ENCODE measurements around the gene LSP1. TPM values are rescaled to one million over a fixed set of nuclear protein-coding genes. Genes with fewer than 3 reads are reported as not detected.
A peak's percentile ranks its signal among the peaks of the same experiment; 100 is the strongest.

Gene LSP1
- total and polyA plus RNA-seq, 2 of the 13 experiments (the other 11 are each of a cell fraction or from before 2014, with no cell fraction given): 0.59 to 1.00 TPM

DNA sequence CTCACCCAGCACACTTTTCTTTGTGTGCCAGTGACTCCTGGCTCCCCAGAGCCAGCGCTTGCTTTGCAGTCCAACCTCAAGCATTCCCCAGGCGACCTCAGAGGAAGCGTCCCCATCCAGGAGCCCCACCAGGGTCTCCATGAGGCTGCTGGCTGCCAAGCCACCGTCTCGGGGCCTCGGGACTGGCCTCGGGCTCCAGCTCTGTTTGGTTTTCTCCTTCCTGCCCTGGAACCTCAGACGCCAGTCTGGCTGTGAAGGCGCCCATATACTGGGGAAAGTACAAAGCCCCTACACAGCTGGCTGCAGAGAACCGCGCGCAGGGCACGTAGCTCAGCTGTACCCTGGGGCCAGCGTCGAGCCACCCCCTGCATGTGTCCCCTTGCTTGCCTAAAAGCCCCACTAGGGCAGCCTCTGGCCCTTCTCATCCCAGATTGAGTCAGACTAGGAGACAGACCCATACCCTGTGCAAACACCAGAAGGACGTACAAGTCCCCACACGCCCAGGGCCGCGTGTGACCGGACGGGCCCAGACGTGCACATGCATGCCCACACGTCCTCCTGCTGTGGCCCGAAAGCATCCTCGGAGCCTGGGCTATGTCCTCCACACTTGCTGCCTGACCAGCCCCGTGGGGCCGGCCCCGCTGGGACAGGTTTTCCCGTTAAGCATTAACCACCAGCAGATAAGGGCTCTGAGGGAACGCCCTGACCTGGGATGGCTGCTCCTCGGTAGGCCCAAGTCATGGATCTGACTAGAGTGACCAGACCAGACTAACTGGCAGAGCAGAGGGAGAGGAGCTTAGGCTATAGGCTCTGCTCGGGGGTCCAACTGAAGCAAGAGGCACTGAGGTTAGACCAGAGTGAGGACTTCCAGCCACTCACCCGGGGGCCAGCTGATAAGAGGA is 22.3 kb upstream of the LSP1 start (continued):
- TF ChIP-seq, protein P1, sequence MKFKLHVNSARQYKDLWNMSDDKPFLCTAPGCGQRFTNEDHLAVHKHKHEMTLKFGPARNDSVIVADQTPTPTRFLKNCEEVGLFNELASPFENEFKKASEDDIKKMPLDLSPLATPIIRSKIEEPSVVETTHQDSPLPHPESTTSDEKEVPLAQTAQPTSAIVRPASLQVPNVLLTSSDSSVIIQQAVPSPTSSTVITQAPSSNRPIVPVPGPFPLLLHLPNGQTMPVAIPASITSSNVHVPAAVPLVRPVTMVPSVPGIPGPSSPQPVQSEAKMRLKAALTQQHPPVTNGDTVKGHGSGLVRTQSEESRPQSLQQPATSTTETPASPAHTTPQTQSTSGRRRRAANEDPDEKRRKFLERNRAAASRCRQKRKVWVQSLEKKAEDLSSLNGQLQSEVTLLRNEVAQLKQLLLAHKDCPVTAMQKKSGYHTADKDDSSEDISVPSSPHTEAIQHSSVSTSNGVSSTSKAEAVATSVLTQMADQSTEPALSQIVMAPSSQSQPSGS (CRISPR knock-in tag; IDR thresholded peaks at IDR 0.05): no peak
- TF ChIP-seq MXI1 (IDR thresholded peaks at IDR 0.05; ENCODE audit: borderline replicate concordance, low read depth, low read length) (no peak), ZNF562 (CRISPR knock-in tag; IDR thresholded peaks at IDR 0.05; ENCODE audit: borderline replicate concordance) (no peak), SOX6 (IDR thresholded peaks at IDR 0.05) (no peak), SOX6 (CRISPR knock-in tag; IDR thresholded peaks at IDR 0.05) (no peak; the same call in 1 of the 2 replicates), FOSL1 (CRISPR knock-in tag; IDR thresholded peaks at IDR 0.05; ENCODE audit: borderline replicate concordance) (no peak), ZEB1 (IDR thresholded peaks at IDR 0.05; ENCODE audit: insufficient replicate concordance, low read depth) (peak; percentile 54), TEAD3 (CRISPR knock-in tag; optimal IDR thresholded peaks at IDR 0.05; ENCODE audit: borderline replicate concordance) (peak; percentile 58), ZNF546 (CRISPR knock-in tag; conservative IDR thresholded peaks at IDR 0.05) (peak; percentile 94), POGZ (CRISPR knock-in tag; IDR thresholded peaks at IDR 0.05) (peak; percentile 25; the same call in 1 of the 2 replicates), CBX1 (IDR thresholded peaks at IDR 0.05; ENCODE audit: low read depth) (no peak), PREB (CRISPR knock-in tag; IDR thresholded peaks at IDR 0.05) (no peak), ZNF160 (CRISPR knock-in tag; IDR thresholded peaks at IDR 0.05) (peak; percentile 84), ZNF510 (CRISPR knock-in tag; IDR thresholded peaks at IDR 0.05; ENCODE audit: low read depth) (no peak; the same call in 1 of the 2 replicates), ZNF883 (CRISPR knock-in tag; IDR thresholded peaks at IDR 0.05; ENCODE audit: not compliant biosample characterization) (peak; percentile 70), TMF1 (CRISPR knock-in tag; IDR thresholded peaks at IDR 0.05; ENCODE audit: low read depth) (no peak), SMAD1 (CRISPR knock-in tag; IDR thresholded peaks at IDR 0.05; ENCODE audit: borderline replicate concordance, low read depth) (peak; percentile 76; the same call in 1 of the 2 replicates), DMTF1 (CRISPR knock-in tag; IDR thresholded peaks at IDR 0.05) (no peak), ZFP1 (CRISPR knock-in tag; IDR thresholded peaks at IDR 0.05) (no peak), MTA3 (CRISPR knock-in tag; IDR thresholded peaks at IDR 0.05) (no peak), ZNF143 (CRISPR knock-in tag; IDR thresholded peaks at IDR 0.05) (no peak), SALL2 (CRISPR knock-in tag; IDR thresholded peaks at IDR 0.05) (peak; percentile 50; the same call in 1 of the 2 replicates), PLRG1 (conservative IDR thresholded peaks at IDR 0.05) (no peak), ARNT (IDR thresholded peaks at IDR 0.05) (no peak)
- TF ChIP-seq, protein P2, sequence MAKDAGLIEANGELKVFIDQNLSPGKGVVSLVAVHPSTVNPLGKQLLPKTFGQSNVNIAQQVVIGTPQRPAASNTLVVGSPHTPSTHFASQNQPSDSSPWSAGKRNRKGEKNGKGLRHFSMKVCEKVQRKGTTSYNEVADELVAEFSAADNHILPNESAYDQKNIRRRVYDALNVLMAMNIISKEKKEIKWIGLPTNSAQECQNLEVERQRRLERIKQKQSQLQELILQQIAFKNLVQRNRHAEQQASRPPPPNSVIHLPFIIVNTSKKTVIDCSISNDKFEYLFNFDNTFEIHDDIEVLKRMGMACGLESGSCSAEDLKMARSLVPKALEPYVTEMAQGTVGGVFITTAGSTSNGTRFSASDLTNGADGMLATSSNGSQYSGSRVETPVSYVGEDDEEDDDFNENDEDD (CRISPR knock-in tag; IDR thresholded peaks at IDR 0.05; ENCODE audit: borderline replicate concordance): peak; percentile 75; the same call in 1 of the 2 replicates

All from HepG2 (cell line).